Spleen (tissue), 7 donors: ENCODE data around the gene ZBTB44.

Experiments
- CTCF ChIP-seq, 11 experiments: fragments of 200-600 bp in 7 of 11; fragments of 450-650 bp in 4 of 11; sonication (generic) in 4 of 11; IDR thresholded peaks in 8 of 11; conservative IDR thresholded peaks in 3 of 11; 1 replicate in 7 of 11; 2 replicates in 4 of 11; pipeline versions ENCODE4 v1.4.0 to v1.8.0; 2016 to 2021; ENCODE audit warnings: antibody characterized with exemption in 11 of 11, inconsistent platforms in 4 of 11, mild to moderate bottlenecking in 1 of 11
- POLR2A ChIP-seq, 3 donors: fragments of 450-650 bp; IDR thresholded peaks; one replicate each; pipeline ENCODE4 v1.5.1; 2017; ENCODE audit warnings: antibody characterized with exemption in 3 of 3, mild to moderate bottlenecking in 1 of 3
- donor health status: DM: no; HTN: no; CAD: no; lungs with moderate emphysema.
- donor health status: DM: no; HTN: no; CAD: no.
- donor health status: DM: no; HTN: no; CAD: no.

- TF ChIP-seq CTCF (IDR thresholded peaks at IDR 0.05 in 8 of 11, conservative IDR thresholded peaks at IDR 0.05 in 3 of 11) (no peak), POLR2A (IDR thresholded peaks at IDR 0.05) (no peak)
Measured at GRCh38 chr11:130246738-130247137, 68.0 kb downstream of the ZBTB44 start.
